HepG2 (cell line): Measurements from ENCODE around the gene OR6S1. TPM values are rescaled to one million over a fixed set of nuclear protein-coding genes. Genes with fewer than 3 reads are reported as not detected.

ENCODE experiments used
- ATAD3A ChIP-seq: sonication (generic); formaldehyde crosslinking; IDR thresholded peaks from 2 replicates; pipeline ENCODE4 v1.4.0; 2020; ENCODE audit warnings: missing genetic modification reagents
- EED ChIP-seq: sonication (generic); formaldehyde crosslinking; IDR thresholded peaks from 2 replicates; pipeline ENCODE4 v1.5.0; 2020; ENCODE audit warnings: mild to moderate bottlenecking, missing genetic modification reagents
- FIP1L1 ChIP-seq: fragments of 200-400 bp; formaldehyde crosslinking; IDR thresholded peaks from 2 replicates; pipeline ENCODE4 v1.6.1; 2018; ENCODE audit warnings: low read depth, mild to moderate bottlenecking, low read length, moderate library complexity, borderline replicate concordance; ENCODE audit not compliant: insufficient read depth
- FOXK1 ChIP-seq: sonication (generic); formaldehyde crosslinking; IDR thresholded peaks from 2 replicates; pipeline ENCODE4 v1.4.0; 2020; ENCODE audit warnings: low read depth, missing genetic modification reagents, borderline replicate concordance
- HOXA9 ChIP-seq: sonication (generic); formaldehyde crosslinking; IDR thresholded peaks from 2 replicates; pipeline ENCODE4 v1.8.1; 2022; ENCODE audit warnings: missing genetic modification reagents, mild to moderate bottlenecking, moderate library complexity, borderline replicate concordance
- KAT8 ChIP-seq: IDR thresholded peaks from 2 replicates; pipeline ENCODE4 v1.6.1; 2016; ENCODE audit warnings: missing genetic modification reagents, missing compliant biosample characterization
- MED8 ChIP-seq: sonication (generic); formaldehyde crosslinking; IDR thresholded peaks from 2 replicates; pipeline ENCODE4 v1.8.1; 2023; ENCODE audit warnings: mild to moderate bottlenecking, missing genetic modification reagents; ENCODE audit not compliant: insufficient replicate concordance
- NFRKB ChIP-seq: fragments of 450-650 bp; IDR thresholded peaks from 2 replicates; pipeline ENCODE4 v1.6.1; 2017
- NR2F6 ChIP-seq, 2 experiments: IDR thresholded peaks; 2 replicates each; pipeline ENCODE4 v1.6.1; 2016; ENCODE audit warnings: antibody characterized with exemption in 1 of 2, mild to moderate bottlenecking in 1 of 2
- SMAD3 ChIP-seq: sonication (generic); formaldehyde crosslinking; IDR thresholded peaks from 2 replicates; pipeline ENCODE4 v1.4.0; 2020; ENCODE audit warnings: missing genetic modification reagents
- SOX6 ChIP-seq, 2 experiments: fragments of 450-650 bp in 1 of 2; sonication (generic) in 1 of 2; formaldehyde crosslinking in 1 of 2; IDR thresholded peaks; 2 replicates each; pipeline versions ENCODE4 v1.4.0 to v1.6.1; 2017 to 2020; ENCODE audit warnings: antibody characterized with exemption in 1 of 2, mild to moderate bottlenecking in 1 of 2, missing genetic modification reagents in 1 of 2
- SP140L ChIP-seq: sonication (generic); formaldehyde crosslinking; IDR thresholded peaks from 2 replicates; pipeline ENCODE4 v1.4.0; 2020; ENCODE audit warnings: missing genetic modification reagents, borderline replicate concordance
- TMF1 ChIP-seq: sonication (generic); formaldehyde crosslinking; IDR thresholded peaks from 2 replicates; pipeline ENCODE4 v1.8.1; 2022; ENCODE audit warnings: low read depth, missing genetic modification reagents
- TOE1 ChIP-seq: sonication (generic); formaldehyde crosslinking; IDR thresholded peaks from 2 replicates; pipeline ENCODE4 v1.4.0; 2020; ENCODE audit warnings: mild to moderate bottlenecking, missing genetic modification reagents
- ZBTB10 ChIP-seq: sonication (generic); formaldehyde crosslinking; IDR thresholded peaks from 2 replicates; pipeline ENCODE4 v1.4.0; 2020; ENCODE audit warnings: missing genetic modification reagents, borderline replicate concordance
- ZFP36 ChIP-seq: fragments of 150-350 bp; IDR thresholded peaks from 2 replicates; pipeline ENCODE4 v1.6.1; 2018; ENCODE audit warnings: borderline replicate concordance, low read length, low read depth; ENCODE audit not compliant: partially characterized antibody
- ZKSCAN5 ChIP-seq: sonication (generic); formaldehyde crosslinking; IDR thresholded peaks from 2 replicates; pipeline ENCODE4 v1.5.1; 2020; ENCODE audit warnings: mild to moderate bottlenecking, missing genetic modification reagents
- ZMYM4 ChIP-seq: sonication (generic); formaldehyde crosslinking; IDR thresholded peaks from 2 replicates; pipeline ENCODE4 v1.8.1; 2023; ENCODE audit warnings: mild to moderate bottlenecking, missing genetic modification reagents
- polyA plus RNA-seq, 8 experiments: library from polyadenylated mRNA; depleted of rRNA in 3 of 8; stranded (reverse) in 7 of 8; unstranded in 1 of 8; fragments of >200 nt; fragmentation: Illumina TruSeq in 4 of 8; extraction: Trizol in 4 of 8; gene quantifications; 2 replicates each; pipeline versions ENCODE4 v1.2.1 to v1.2.3, GENCODE V29; 2011 to 2016; ENCODE audit warnings: low read depth in 4 of 8, missing spikeins in 1 of 8, mixed read lengths in 1 of 8; ENCODE audit not compliant: insufficient read depth in 1 of 8
- total RNA-seq, 5 experiments: library from RNA; depleted of rRNA; stranded (reverse); fragments of >200 nt; fragmentation: Illumina TruSeq; extraction: Trizol; gene quantifications; 2 replicates each; pipeline ENCODE4 v1.2.3, GENCODE V29; 2016; ENCODE audit warnings: low read depth in 1 of 5
- TF ChIP-seq, protein P1 (sequence below): sonication (generic); formaldehyde crosslinking; IDR thresholded peaks from 2 replicates; pipeline ENCODE4 v1.5.0; 2020; ENCODE audit warnings: missing genetic modification reagents
- TF ChIP-seq, protein P2 (sequence below): sonication (generic); formaldehyde crosslinking; conservative IDR thresholded peaks from 2 replicates; pipeline ENCODE4 v1.5.0; 2020; ENCODE audit warnings: missing genetic modification reagents

OR6S1 gene
- total and polyA plus RNA-seq, 2 of the 13 experiments (the other 11 are each of a cell fraction or from before 2014, with no cell fraction given), result 0.09 TPM; not detected in 1

GRCh38 chr14:20683891-20684661, 42.6 kb upstream of the OR6S1 start, which contains the start of gene RNASE4 (continued):
- TF ChIP-seq, protein P1, sequence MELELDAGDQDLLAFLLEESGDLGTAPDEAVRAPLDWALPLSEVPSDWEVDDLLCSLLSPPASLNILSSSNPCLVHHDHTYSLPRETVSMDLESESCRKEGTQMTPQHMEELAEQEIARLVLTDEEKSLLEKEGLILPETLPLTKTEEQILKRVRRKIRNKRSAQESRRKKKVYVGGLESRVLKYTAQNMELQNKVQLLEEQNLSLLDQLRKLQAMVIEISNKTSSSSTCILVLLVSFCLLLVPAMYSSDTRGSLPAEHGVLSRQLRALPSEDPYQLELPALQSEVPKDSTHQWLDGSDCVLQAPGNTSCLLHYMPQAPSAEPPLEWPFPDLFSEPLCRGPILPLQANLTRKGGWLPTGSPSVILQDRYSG (CRISPR knock-in tag), result no peak
- TF ChIP-seq TMF1, result peak; percentile 62; the same call in 1 of the 2 replicates
- no peak for TF ChIP-seq ZFP36
- TF ChIP-seq ZBTB10, result 0 out of 2 replicates have a peak, but pooled peaks have one; percentile 34
- no peak; the same call in 1 of the 2 replicates for TF ChIP-seq HOXA9 (CRISPR knock-in tag)
- no peak for TF ChIP-seq ATAD3A
- no peak for TF ChIP-seq SOX6 (IDR thresholded peaks at IDR 0.05)
- TF ChIP-seq SOX6 (CRISPR knock-in tag; IDR thresholded peaks at IDR 0.05), result peak; percentile 69
- TF ChIP-seq MED8, result no peak
- TF ChIP-seq NFRKB, result no peak
- 0 out of 2 replicates have a peak, but pooled peaks have one; percentile 13 for TF ChIP-seq KAT8 (CRISPR knock-in tag)
- no peak; the same call in 1 of the 2 replicates for TF ChIP-seq ZMYM4 (CRISPR knock-in tag)
- 0 out of 2 replicates have a peak, but pooled peaks have one; percentile 91 for TF ChIP-seq FIP1L1
- peak; percentile 84 for TF ChIP-seq SMAD3 (CRISPR knock-in tag)
- TF ChIP-seq TOE1 (CRISPR knock-in tag), result no peak
- TF ChIP-seq, protein P2, sequence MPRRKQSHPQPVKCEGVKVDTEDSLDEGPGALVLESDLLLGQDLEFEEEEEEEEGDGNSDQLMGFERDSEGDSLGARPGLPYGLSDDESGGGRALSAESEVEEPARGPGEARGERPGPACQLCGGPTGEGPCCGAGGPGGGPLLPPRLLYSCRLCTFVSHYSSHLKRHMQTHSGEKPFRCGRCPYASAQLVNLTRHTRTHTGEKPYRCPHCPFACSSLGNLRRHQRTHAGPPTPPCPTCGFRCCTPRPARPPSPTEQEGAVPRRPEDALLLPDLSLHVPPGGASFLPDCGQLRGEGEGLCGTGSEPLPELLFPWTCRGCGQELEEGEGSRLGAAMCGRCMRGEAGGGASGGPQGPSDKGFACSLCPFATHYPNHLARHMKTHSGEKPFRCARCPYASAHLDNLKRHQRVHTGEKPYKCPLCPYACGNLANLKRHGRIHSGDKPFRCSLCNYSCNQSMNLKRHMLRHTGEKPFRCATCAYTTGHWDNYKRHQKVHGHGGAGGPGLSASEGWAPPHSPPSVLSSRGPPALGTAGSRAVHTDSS, result no peak; the same call in 1 of the 2 replicates
- TF ChIP-seq NR2F6 (IDR thresholded peaks at IDR 0.05), result peak; percentile 76
- TF ChIP-seq NR2F6 (CRISPR knock-in tag; IDR thresholded peaks at IDR 0.05), result peak; percentile 32; the same call in 1 of the 2 replicates
- TF ChIP-seq EED (CRISPR knock-in tag), result peak; percentile 24; the same call in 1 of the 2 replicates
- peak; percentile 70; the same call in 1 of the 2 replicates for TF ChIP-seq FOXK1 (CRISPR knock-in tag)
- TF ChIP-seq ZKSCAN5, result no peak
- TF ChIP-seq SP140L (CRISPR knock-in tag), result peak; percentile 57; the same call in 1 of the 2 replicates
